ENCODE measurements around the gene STX8. TPM values are rescaled to one million over a fixed set of nuclear protein-coding genes. Genes with fewer than 3 reads are reported as not detected.
"Not testable (repeated sequence)": the region's sequence is repeated elsewhere in the genome, so short reads cannot be mapped to it uniquely, and the experiment has no call there.

The STX8 gene
- total RNA-seq, 2 donors from 2014 or later, result 46.6 to 72.4 TPM

- Histone ChIP-seq H3K9me3 (no peaks in the 10 kb centered on the region), H3K4me3 (no peak overlapping the region), H3K27me3 (replicated peaks; ENCODE audit: insufficient read depth) (no peaks in the 10 kb centered on the region), H3K27ac (no peak overlapping the region), H3K4me1 (replicated peaks) (no peaks in the 10 kb centered on the region), H3K36me3 (no peaks in the 10 kb centered on the region)
- WGBS, result 55% methylated on average over 10 of the region's 10 CpGs
- intact Hi-C loops (cut with DNase I), result no loop called here
- TF ChIP-seq POLR2A (IDR thresholded peaks at IDR 0.05) (no peak), POLR2AphosphoS5 (IDR thresholded peaks at IDR 0.05) (no peak)
- TF ChIP-seq, protein P1, sequence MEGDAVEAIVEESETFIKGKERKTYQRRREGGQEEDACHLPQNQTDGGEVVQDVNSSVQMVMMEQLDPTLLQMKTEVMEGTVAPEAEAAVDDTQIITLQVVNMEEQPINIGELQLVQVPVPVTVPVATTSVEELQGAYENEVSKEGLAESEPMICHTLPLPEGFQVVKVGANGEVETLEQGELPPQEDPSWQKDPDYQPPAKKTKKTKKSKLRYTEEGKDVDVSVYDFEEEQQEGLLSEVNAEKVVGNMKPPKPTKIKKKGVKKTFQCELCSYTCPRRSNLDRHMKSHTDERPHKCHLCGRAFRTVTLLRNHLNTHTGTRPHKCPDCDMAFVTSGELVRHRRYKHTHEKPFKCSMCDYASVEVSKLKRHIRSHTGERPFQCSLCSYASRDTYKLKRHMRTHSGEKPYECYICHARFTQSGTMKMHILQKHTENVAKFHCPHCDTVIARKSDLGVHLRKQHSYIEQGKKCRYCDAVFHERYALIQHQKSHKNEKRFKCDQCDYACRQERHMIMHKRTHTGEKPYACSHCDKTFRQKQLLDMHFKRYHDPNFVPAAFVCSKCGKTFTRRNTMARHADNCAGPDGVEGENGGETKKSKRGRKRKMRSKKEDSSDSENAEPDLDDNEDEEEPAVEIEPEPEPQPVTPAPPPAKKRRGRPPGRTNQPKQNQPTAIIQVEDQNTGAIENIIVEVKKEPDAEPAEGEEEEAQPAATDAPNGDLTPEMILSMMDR (IDR thresholded peaks at IDR 0.05), result no peak
- DNase-seq (ENCODE audit: low spot score), result no peak
Measured at GRCh38 chr17:9557161-9557755, 18.4 kb downstream of the STX8 start.

GRCh38 chr17:9554715-9555114, 20.9 kb downstream of the STX8 start:
- H3K27ac ChIP-seq; H3K9me3 ChIP-seq; DNase-seq (ENCODE audit: low spot score); H3K36me3 ChIP-seq; H3K4me3 ChIP-seq; intact Hi-C loops (cut with DNase I); H3K27me3 ChIP-seq (replicated peaks; ENCODE audit: insufficient read depth); H3K4me1 ChIP-seq (replicated peaks): not testable (repeated sequence)
- 87% methylated on average over 6 of the region's 6 CpGs for WGBS
- TF ChIP-seq, protein P1 (IDR thresholded peaks at IDR 0.05), result peak in 2 of 4 experiments; percentile 19 to 22

- DNase-seq (ENCODE audit: low spot score), result no peak
- WGBS, result 37% methylated on average over 4 of the region's 4 CpGs
- intact Hi-C loops (cut with DNase I), result no loop called here
- no peaks in the 10 kb centered on the region for H3K9me3 ChIP-seq
- TF ChIP-seq POLR2AphosphoS5 (IDR thresholded peaks at IDR 0.05), result no peak
- TF ChIP-seq POLR2A (IDR thresholded peaks at IDR 0.05), result no peak
- TF ChIP-seq, protein P1 (IDR thresholded peaks at IDR 0.05), result no peak
- H3K36me3 ChIP-seq, result no peaks in the 10 kb centered on the region
- no peak overlapping the region for H3K4me3 ChIP-seq
- no peaks in the 10 kb centered on the region for H3K4me1 ChIP-seq (replicated peaks)
- no peaks in the 10 kb centered on the region for H3K27me3 ChIP-seq (replicated peaks; ENCODE audit: insufficient read depth)
- H3K27ac ChIP-seq, result no peak overlapping the region
Measured at GRCh38 chr17:9553596-9553995, 22.0 kb downstream of the STX8 start.

- intact Hi-C loops (cut with DNase I), result no loop called here
- no peak for TF ChIP-seq POLR2AphosphoS5 (IDR thresholded peaks at IDR 0.05)
- TF ChIP-seq, protein P1 (IDR thresholded peaks at IDR 0.05), result no peak
- no peak for TF ChIP-seq POLR2A (IDR thresholded peaks at IDR 0.05)
- H3K27ac ChIP-seq, result no peak overlapping the region
- no peak for DNase-seq (ENCODE audit: low spot score)
- H3K4me3 ChIP-seq, result no peak overlapping the region
- H3K36me3 ChIP-seq, result no peaks in the 10 kb centered on the region
- no peaks in the 10 kb centered on the region for H3K4me1 ChIP-seq (replicated peaks)
- WGBS, result 57% methylated on average over 2 of the region's 2 CpGs
- H3K9me3 ChIP-seq, result no peaks in the 10 kb centered on the region
- H3K27me3 ChIP-seq (replicated peaks; ENCODE audit: insufficient read depth), result no peaks in the 10 kb centered on the region
Measured at GRCh38 chr17:9553181-9553580, 22.4 kb downstream of the STX8 start.

DNA sequence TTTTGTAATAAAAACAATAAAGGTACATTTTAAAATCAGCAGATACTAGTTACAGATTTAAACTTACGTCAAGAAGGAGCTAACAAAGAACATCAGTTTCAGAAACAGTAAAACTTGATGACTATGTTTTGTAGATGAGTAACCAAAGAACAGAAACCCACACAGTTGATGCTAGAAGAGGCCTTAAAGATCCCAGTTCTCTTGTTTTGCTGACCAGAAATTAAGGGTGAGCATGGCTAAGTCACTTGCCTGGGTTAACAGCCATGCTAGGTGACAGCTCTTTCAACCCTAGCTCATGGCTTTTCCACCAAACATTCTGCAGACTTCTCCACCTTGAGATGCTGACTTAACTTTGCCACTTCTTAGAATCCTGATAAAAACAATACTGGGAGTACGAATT, 26.4 kb downstream of the STX8 start:
- DNase-seq (ENCODE audit: low spot score), result no peak
- intact Hi-C loops (cut with DNase I), result no loop called here
- WGBS, result 93% methylated on average over 2 of the region's 2 CpGs
- TF ChIP-seq POLR2AphosphoS5 (IDR thresholded peaks at IDR 0.05) (no peak), POLR2A (IDR thresholded peaks at IDR 0.05) (no peak)
- TF ChIP-seq, protein P1 (IDR thresholded peaks at IDR 0.05), result no peak
- Histone ChIP-seq H3K4me3 (no peak overlapping the region), H3K27ac (no peak overlapping the region), H3K36me3 (no peaks in the 10 kb centered on the region), H3K9me3 (no peaks in the 10 kb centered on the region), H3K4me1 (replicated peaks) (no peaks in the 10 kb centered on the region), H3K27me3 (replicated peaks; ENCODE audit: insufficient read depth) (no peaks in the 10 kb centered on the region)

All from prostate gland (tissue), 2 donors.